GM12878 (cell line): ENCODE results near the gene PRDM1. TPM values are rescaled to one million over a fixed set of nuclear protein-coding genes. Genes with fewer than 3 reads are reported as not detected.
A peak's percentile ranks its signal among the peaks of the same experiment; 100 is the strongest.
"Not testable (repeated sequence)": the region's sequence is repeated elsewhere in the genome, so short reads cannot be mapped to it uniquely, and the experiment has no call there.

ENCODE experiments used
- ATAC-seq: fragments of 200-7000 bp; cut with Tn5 transposase; 3 replicates; pipeline ENCODE4 v1.9.1; 2020; ENCODE audit warnings: mild to moderate bottlenecking, moderate library complexity
- BruUV-seq: library from RNA; stranded (reverse); fragments of 400-500 nt; replicated peaks from 2 replicates; lab custom pipeline; 2021; lab: Mats Ljungman, UMichigan
- CTCF ChIA-PET: fragments of 300-600 bp; sonication (Branson Sonifier 250); formaldehyde crosslinking; extraction: SDS; loops from one replicate; lab custom pipeline; 2021; ENCODE audit warnings: inconsistent platforms; lab: Yijun Ruan, JAX
- POLR2A ChIA-PET: fragments of 350-600 bp; formaldehyde crosslinking; extraction: SDS; loops from one replicate; lab custom pipeline; 2021; ENCODE audit warnings: inconsistent platforms; lab: Charles Lee
- RAD21 ChIA-PET: fragments of 300-600 bp; sonication (Branson Sonifier 250); formaldehyde crosslinking; loops from one replicate; lab custom pipeline; 2023; ENCODE audit warnings: antibody characterized with exemption; ENCODE audit not compliant: unreplicated experiment; lab: Charles Lee
- SMC1A ChIA-PET: fragments of 300-600 bp; sonication (Branson Sonifier 250); formaldehyde crosslinking; loops from one replicate; lab custom pipeline; 2023; ENCODE audit not compliant: unreplicated experiment, uncharacterized antibody; lab: Charles Lee
- DNase-seq: peaks from one replicate; pipeline ENCODE4 v3.0.0-alpha.2; 2011; ENCODE audit warnings: low read depth, low spot score
- FAIRE-seq: peaks from 3 replicates; lab custom pipeline; 2011; peaks lifted over from hg19 to GRCh38; lab: Jason Lieb, UNC
- H2AFZ ChIP-seq: 2 replicates; pipeline ENCODE4 v1.6.0; 2011; ENCODE audit warnings: low read depth, low read length, control low read depth; ENCODE audit not compliant: control insufficient read depth
- H3K27ac ChIP-seq: 2 replicates; pipeline ENCODE4 v1.5.1; 2011; ENCODE audit warnings: control low read depth; ENCODE audit not compliant: control insufficient read depth, insufficient read depth
- H3K27me3 ChIP-seq, 2 experiments: replicated peaks in 1 of 2; 2 replicates each; pipeline versions ENCODE4 v1.6.0 to v1.6.1; 2011; ENCODE audit warnings: low read length in 1 of 2; ENCODE audit not compliant: control insufficient read depth in 2 of 2, insufficient read depth in 2 of 2
- H3K36me3 ChIP-seq, 2 experiments: 2 replicates each; pipeline ENCODE4 v1.5.1; 2011; ENCODE audit warnings: low read length in 1 of 2; ENCODE audit not compliant: control insufficient read depth in 2 of 2, insufficient read depth in 2 of 2
- H3K4me1 ChIP-seq: 2 replicates; pipeline ENCODE4 v1.6.1; 2011; ENCODE audit warnings: mild to moderate bottlenecking, low read length, moderate library complexity, mixed read lengths; ENCODE audit not compliant: control insufficient read depth, insufficient read depth
- H3K4me2 ChIP-seq: 2 replicates; pipeline ENCODE4 v1.6.0; 2011; ENCODE audit warnings: control low read depth; ENCODE audit not compliant: control insufficient read depth, insufficient read depth
- H3K4me3 ChIP-seq: fragments of 200-600 bp; sonication (generic); 2 replicates; pipeline ENCODE4 v1.5.1; 2016
- H3K79me2 ChIP-seq: 2 replicates; pipeline ENCODE4 v1.6.0; 2011; ENCODE audit warnings: low read length; ENCODE audit not compliant: control insufficient read depth, insufficient read depth
- H3K9ac ChIP-seq: 2 replicates; pipeline ENCODE4 v1.8.0; 2011; ENCODE audit warnings: low read length, control low read depth, mixed read lengths; ENCODE audit not compliant: control insufficient read depth, insufficient read depth
- H3K9me3 ChIP-seq: replicated peaks from 3 replicates; pipeline ENCODE4 v1.5.1; 2011; ENCODE audit warnings: mild to moderate bottlenecking, low read length; ENCODE audit not compliant: control insufficient read depth, insufficient read depth
- H4K20me1 ChIP-seq: 2 replicates; pipeline ENCODE4 v1.6.0; 2011; ENCODE audit not compliant: control insufficient read depth, insufficient read depth
- REST ChIP-seq: IDR thresholded peaks from 2 replicates; pipeline ENCODE4 v1.6.1; 2012; ENCODE audit warnings: mild to moderate bottlenecking, low read depth, low read length
- RUNX3 ChIP-seq: IDR thresholded peaks from 2 replicates; pipeline ENCODE4 v1.6.1; 2012; ENCODE audit warnings: low read length, inconsistent platforms
- WGBS: methylation state at CpG from one replicate; pipeline ENCODE4 v1.1.6; 2016; ENCODE audit warnings: low lambda C conversion rate; ENCODE audit not compliant: insufficient replicate concordance, insufficient coverage; ENCODE audit errors: missing lambda C conversion rate; 5-methylcytosine and 5-hydroxymethylcytosine counted together
- in situ Hi-C: fragments of 300-500 bp; cut with MboI; formaldehyde crosslinking; loops from 9 replicates; pipeline ENCODE4 v1.14.3; 2018; ENCODE audit warnings: mixed read lengths
- intact Hi-C: fragments of 100-400 bp; cut with micrococcal nuclease; formaldehyde crosslinking; loops from one replicate; pipeline ENCODE4 v1.14.2; 2022; ENCODE audit not compliant: unreplicated experiment
- polyA plus RNA-seq, 11 experiments: library from polyadenylated mRNA; depleted of rRNA in 4 of 11; unstranded in 6 of 11; stranded (reverse) in 5 of 11; fragments of >200 nt; fragmentation: Nextera tagmentation in 4 of 11; fragmentation: Illumina TruSeq in 1 of 11; extraction: Ambion mirVana in 4 of 11; extraction: Trizol in 1 of 11; gene quantifications; 1 replicate in 1 of 11; 2 replicates in 10 of 11; pipeline versions ENCODE4 v1.2.1 to v1.2.3, GENCODE V29; 2011 to 2016; ENCODE audit warnings: inconsistent platforms in 2 of 11, missing spikeins in 2 of 11, low read depth in 1 of 11
- total RNA-seq, 4 experiments: library from RNA; depleted of rRNA in 3 of 4; stranded (reverse); fragments of >200 nt in 3 of 4; fragmentation: Illumina TruSeq in 1 of 4; extraction: Trizol in 1 of 4; gene quantifications; 2 replicates each; pipeline versions ENCODE4 v1.2.1 to v1.2.3, GENCODE V29; 2013 to 2021

Gene PRDM1
- total and polyA plus RNA-seq, 10 of the 15 experiments (the other 5 are each of a cell fraction or from before 2014, with no cell fraction given): 1.9 to 15.8 (median 4.1) TPM

GRCh38 chr6:106149472-106150069, 63.4 kb downstream of the PRDM1 start:
- Histone ChIP-seq H2AFZ (no peak overlapping the region), H3K4me2 (no peak overlapping the region), H3K9ac (no peak overlapping the region), H3K27ac (no peak overlapping the region), H3K4me1 (peaks cover 28% of the 10 kb centered on the region), H3K4me3 (no peak overlapping the region), H3K79me2 (no peaks in the 10 kb centered on the region), H4K20me1 (no peaks in the 10 kb centered on the region), H3K27me3 (no peaks in the 10 kb centered on the region), H3K36me3 (no peaks in the 10 kb centered on the region), H3K9me3 (no peaks in the 10 kb centered on the region; the same call in 2 of the 3 replicates)
- WGBS: 67% methylated on average over 1 of the region's 1 CpG
- ChIA-PET RAD21 (interaction anchor here (0.5 kb wide), 1 partner anchor 45 kb away, joined by 3 read pairs; no protein-coding TSS in a partner anchor), POLR2A (no interaction called here), SMC1A (interaction anchor here (0.5 to 18.2 kb wide), 4 partner anchors 15 to 58 kb away, joined by 3 to 217 read pairs (median 74); no protein-coding TSS in a partner anchor), CTCF (interaction anchor here (1.2 kb wide), 1 partner anchor 73 kb away, joined by 4 read pairs; no protein-coding TSS in a partner anchor)
- intact Hi-C loops (no loop called here), in situ Hi-C loops (no loop called here)
- peak; percentile 71 for TF ChIP-seq RUNX3
- TF ChIP-seq REST: no peak
- DNase-seq (no peak), FAIRE-seq (no peak), ATAC-seq (0 out of 3 replicates have a peak, but pooled peaks have one; percentile 4)
- BruUV-seq: no TSS peak

- H3K4me3 ChIP-seq, H3K4me1 ChIP-seq, H3K27me3 ChIP-seq, H3K36me3 ChIP-seq, ATAC-seq, H3K4me2 ChIP-seq, H3K79me2 ChIP-seq, BruUV-seq, H3K9ac ChIP-seq, intact Hi-C loops, FAIRE-seq, H2AFZ ChIP-seq, H3K27ac ChIP-seq, in situ Hi-C loops, H4K20me1 ChIP-seq, DNase-seq, POLR2A ChIA-PET, H3K9me3 ChIP-seq: not testable (repeated sequence)
- ChIA-PET RAD21 (interaction anchor here (0.9 kb wide), 1 partner anchor 10 kb away, joined by 3 read pairs; no protein-coding TSS in a partner anchor), SMC1A (interaction anchor here (18.2 kb wide), 1 partner anchor 12 kb away, joined by 217 read pairs; no protein-coding TSS in a partner anchor), CTCF (interaction anchor here (1.5 to 3.1 kb wide), 2 partner anchors 62 to 71 kb away, joined by 3 to 12 read pairs; no protein-coding TSS in a partner anchor)
- WGBS: 52% methylated on average over 3 of the region's 3 CpGs
These were observed 66.3 kb downstream of the PRDM1 start for GRCh38 chr6:106152476-106152875.
